SK-N-SH (cell line): ENCODE measurements around the gene DR1.

ENCODE experiments used
- GABPA ChIP-seq: IDR thresholded peaks from 2 replicates; pipeline ENCODE4 v1.4.0; 2012; ENCODE audit warnings: low read depth, mild to moderate bottlenecking
- POLR2AphosphoS5 ChIP-seq: IDR thresholded peaks from 2 replicates; pipeline ENCODE4 v1.6.1; 2012; ENCODE audit warnings: low read depth, low read length
- TF ChIP-seq, protein P1 (sequence below): IDR thresholded peaks from 2 replicates; pipeline ENCODE4 v1.6.1; 2012; ENCODE audit warnings: mild to moderate bottlenecking, low read depth, low read length, moderate library complexity
- TF ChIP-seq, protein P2 (sequence below): fragments of 200-600 bp; sonication (generic); IDR thresholded peaks from 2 replicates; pipeline ENCODE4 v1.6.1; 2017; ENCODE audit warnings: antibody characterized with exemption, mild to moderate bottlenecking, moderate library complexity

DNA sequence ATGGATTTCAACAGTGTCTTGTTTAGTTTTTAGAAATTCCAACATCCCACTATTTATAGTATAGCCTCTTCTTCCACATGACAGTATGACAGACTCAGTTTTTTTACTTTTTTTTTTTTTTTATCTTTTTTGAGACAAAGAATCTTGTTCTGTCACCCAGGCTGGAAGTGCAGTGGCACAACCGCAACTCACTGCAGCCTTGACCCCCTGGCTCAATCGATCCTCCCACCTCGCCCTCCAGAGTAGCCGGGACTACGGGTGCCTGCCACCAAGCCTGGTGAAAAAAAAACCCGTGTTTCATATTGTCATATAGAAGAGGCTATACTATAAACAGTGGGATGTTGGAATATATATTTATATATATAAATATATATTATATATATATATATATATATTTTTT, 1.2 kb upstream of the DR1 start:
- TF ChIP-seq, protein P1, sequence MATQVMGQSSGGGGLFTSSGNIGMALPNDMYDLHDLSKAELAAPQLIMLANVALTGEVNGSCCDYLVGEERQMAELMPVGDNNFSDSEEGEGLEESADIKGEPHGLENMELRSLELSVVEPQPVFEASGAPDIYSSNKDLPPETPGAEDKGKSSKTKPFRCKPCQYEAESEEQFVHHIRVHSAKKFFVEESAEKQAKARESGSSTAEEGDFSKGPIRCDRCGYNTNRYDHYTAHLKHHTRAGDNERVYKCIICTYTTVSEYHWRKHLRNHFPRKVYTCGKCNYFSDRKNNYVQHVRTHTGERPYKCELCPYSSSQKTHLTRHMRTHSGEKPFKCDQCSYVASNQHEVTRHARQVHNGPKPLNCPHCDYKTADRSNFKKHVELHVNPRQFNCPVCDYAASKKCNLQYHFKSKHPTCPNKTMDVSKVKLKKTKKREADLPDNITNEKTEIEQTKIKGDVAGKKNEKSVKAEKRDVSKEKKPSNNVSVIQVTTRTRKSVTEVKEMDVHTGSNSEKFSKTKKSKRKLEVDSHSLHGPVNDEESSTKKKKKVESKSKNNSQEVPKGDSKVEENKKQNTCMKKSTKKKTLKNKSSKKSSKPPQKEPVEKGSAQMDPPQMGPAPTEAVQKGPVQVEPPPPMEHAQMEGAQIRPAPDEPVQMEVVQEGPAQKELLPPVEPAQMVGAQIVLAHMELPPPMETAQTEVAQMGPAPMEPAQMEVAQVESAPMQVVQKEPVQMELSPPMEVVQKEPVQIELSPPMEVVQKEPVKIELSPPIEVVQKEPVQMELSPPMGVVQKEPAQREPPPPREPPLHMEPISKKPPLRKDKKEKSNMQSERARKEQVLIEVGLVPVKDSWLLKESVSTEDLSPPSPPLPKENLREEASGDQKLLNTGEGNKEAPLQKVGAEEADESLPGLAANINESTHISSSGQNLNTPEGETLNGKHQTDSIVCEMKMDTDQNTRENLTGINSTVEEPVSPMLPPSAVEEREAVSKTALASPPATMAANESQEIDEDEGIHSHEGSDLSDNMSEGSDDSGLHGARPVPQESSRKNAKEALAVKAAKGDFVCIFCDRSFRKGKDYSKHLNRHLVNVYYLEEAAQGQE = no peak
- TF ChIP-seq, protein P2, sequence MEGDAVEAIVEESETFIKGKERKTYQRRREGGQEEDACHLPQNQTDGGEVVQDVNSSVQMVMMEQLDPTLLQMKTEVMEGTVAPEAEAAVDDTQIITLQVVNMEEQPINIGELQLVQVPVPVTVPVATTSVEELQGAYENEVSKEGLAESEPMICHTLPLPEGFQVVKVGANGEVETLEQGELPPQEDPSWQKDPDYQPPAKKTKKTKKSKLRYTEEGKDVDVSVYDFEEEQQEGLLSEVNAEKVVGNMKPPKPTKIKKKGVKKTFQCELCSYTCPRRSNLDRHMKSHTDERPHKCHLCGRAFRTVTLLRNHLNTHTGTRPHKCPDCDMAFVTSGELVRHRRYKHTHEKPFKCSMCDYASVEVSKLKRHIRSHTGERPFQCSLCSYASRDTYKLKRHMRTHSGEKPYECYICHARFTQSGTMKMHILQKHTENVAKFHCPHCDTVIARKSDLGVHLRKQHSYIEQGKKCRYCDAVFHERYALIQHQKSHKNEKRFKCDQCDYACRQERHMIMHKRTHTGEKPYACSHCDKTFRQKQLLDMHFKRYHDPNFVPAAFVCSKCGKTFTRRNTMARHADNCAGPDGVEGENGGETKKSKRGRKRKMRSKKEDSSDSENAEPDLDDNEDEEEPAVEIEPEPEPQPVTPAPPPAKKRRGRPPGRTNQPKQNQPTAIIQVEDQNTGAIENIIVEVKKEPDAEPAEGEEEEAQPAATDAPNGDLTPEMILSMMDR = no peak
- no peak for TF ChIP-seq POLR2AphosphoS5
- no peak for TF ChIP-seq GABPA
